Amniotic epithelial cell (primary cell): ENCODE data around the gene ARG2.

Experiments
- DNase-seq: peaks from one replicate; pipeline ENCODE4 v3.0.0-alpha.2; 2010; ENCODE audit warnings: low read depth

ARG2 gene

GRCh38 chr14:67638642-67639041 is 18.9 kb downstream of the ARG2 start:
- no peak for DNase-seq

GRCh38 chr14:67641480-67641879 is 21.8 kb downstream of the ARG2 start:
- no peak for DNase-seq

GRCh38 chr14:67641902-67642749 is 22.4 kb downstream of the ARG2 start:
- no peak for DNase-seq

GRCh38 chr14:67643713-67644112 is 24.0 kb downstream of the ARG2 start:
- no peak for DNase-seq

- DNase-seq: peak; percentile 83
These were observed 24.7 kb downstream of the ARG2 start for GRCh38 chr14:67644428-67644827.

- no peak for DNase-seq
These were observed 25.7 kb downstream of the ARG2 start for GRCh38 chr14:67645414-67645813.

GRCh38 chr14:67646131-67646530 is 26.4 kb downstream of the ARG2 start:
- DNase-seq: no peak

- DNase-seq: no peak
These were observed 30.4 kb downstream of the ARG2 start for GRCh38 chr14:67650151-67650550.

- DNase-seq: peak; percentile 84
These were observed 31.0 kb downstream of the ARG2 start for GRCh38 chr14:67650694-67651093.

GRCh38 chr14:67652189-67652588 is 32.5 kb downstream of the ARG2 start:
- DNase-seq: no peak

GRCh38 chr14:67653651-67654280 is 34.0 kb downstream of the ARG2 start:
- no peak for DNase-seq

- no peak for DNase-seq
These were observed 43.9 kb downstream of the ARG2 start for GRCh38 chr14:67663633-67664032.

GRCh38 chr14:67665868-67666267 is 46.1 kb downstream of the ARG2 start:
- DNase-seq: peak; percentile 63

- DNase-seq: peak; percentile 63
These were observed 47.2 kb downstream of the ARG2 start for GRCh38 chr14:67666750-67667449.

- DNase-seq: no peak
These were observed 48.8 kb downstream of the ARG2 start for GRCh38 chr14:67668559-67668958.

- DNase-seq: peak; percentile 47
These were observed 53.7 kb downstream of the ARG2 start for GRCh38 chr14:67673451-67673850.

- DNase-seq: no peak
These were observed 54.4 kb downstream of the ARG2 start for GRCh38 chr14:67674139-67674479.

GRCh38 chr14:67674480-67675218 is 54.9 kb downstream of the ARG2 start, which contains the start of gene VTI1B:
VTI1B (minus strand) TSS chr14:67674632; CDS start chr14:67674489, 143 bp downstream.
- DNase-seq: peak; percentile 59

GRCh38 chr14:67675219-67675582 is 55.5 kb downstream of the ARG2 start:
- DNase-seq: no peak

- DNase-seq: no peak
These were observed 59.3 kb downstream of the ARG2 start for GRCh38 chr14:67679006-67679405.

GRCh38 chr14:67680121-67680602 is 60.4 kb downstream of the ARG2 start:
- peak; percentile 100 for DNase-seq

GRCh38 chr14:67680941-67681340 is 61.2 kb downstream of the ARG2 start:
- no peak for DNase-seq
